ENCODE results near the gene JMJD4.

JMJD4 gene

GRCh38 chr1:227742738-227743715, 7.9 kb upstream of the JMJD4 start:
- no peak overlapping the region for H3K27ac ChIP-seq
- TF ChIP-seq, protein P1, sequence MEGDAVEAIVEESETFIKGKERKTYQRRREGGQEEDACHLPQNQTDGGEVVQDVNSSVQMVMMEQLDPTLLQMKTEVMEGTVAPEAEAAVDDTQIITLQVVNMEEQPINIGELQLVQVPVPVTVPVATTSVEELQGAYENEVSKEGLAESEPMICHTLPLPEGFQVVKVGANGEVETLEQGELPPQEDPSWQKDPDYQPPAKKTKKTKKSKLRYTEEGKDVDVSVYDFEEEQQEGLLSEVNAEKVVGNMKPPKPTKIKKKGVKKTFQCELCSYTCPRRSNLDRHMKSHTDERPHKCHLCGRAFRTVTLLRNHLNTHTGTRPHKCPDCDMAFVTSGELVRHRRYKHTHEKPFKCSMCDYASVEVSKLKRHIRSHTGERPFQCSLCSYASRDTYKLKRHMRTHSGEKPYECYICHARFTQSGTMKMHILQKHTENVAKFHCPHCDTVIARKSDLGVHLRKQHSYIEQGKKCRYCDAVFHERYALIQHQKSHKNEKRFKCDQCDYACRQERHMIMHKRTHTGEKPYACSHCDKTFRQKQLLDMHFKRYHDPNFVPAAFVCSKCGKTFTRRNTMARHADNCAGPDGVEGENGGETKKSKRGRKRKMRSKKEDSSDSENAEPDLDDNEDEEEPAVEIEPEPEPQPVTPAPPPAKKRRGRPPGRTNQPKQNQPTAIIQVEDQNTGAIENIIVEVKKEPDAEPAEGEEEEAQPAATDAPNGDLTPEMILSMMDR (conservative IDR thresholded peaks at IDR 0.05) = no peak

DNA sequence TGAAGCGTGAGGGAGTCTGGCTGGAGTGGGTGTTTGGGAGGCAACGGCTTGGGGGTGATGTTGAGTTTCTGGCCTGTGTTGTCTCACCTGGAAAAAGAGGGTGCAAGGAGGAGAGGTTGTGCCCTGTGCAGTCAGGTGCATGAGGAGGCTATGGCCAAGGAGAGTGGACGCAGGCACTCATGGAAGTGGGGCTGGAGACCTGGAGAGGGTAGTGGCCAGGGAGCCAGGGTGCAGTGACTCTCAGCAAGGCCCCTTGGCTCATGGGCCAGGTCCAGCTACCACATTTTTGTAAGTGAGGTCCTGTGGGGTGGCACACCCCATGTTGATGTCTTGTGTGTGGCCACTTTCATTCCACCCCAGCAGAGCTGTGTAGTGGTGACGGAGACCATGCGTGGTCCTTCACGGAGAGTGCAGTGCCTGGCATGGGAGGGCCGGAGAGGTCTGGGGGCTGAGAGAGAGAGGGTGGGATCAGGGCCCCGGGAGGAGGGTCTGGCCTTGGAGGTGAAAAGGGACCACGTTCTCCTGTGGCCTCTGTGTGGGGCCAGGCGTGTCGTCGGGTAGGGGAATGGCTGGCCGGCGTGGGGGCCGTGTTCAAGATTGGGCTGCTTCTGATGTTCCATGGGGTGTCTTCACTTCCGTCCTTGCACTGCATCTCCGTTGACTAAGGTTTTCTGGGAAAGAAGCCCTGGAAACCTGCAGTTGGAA, 6.2 kb upstream of the JMJD4 start:
- TF ChIP-seq, protein P1 (conservative IDR thresholded peaks at IDR 0.05) = no peak
- H3K27ac ChIP-seq = no peak overlapping the region

DNA sequence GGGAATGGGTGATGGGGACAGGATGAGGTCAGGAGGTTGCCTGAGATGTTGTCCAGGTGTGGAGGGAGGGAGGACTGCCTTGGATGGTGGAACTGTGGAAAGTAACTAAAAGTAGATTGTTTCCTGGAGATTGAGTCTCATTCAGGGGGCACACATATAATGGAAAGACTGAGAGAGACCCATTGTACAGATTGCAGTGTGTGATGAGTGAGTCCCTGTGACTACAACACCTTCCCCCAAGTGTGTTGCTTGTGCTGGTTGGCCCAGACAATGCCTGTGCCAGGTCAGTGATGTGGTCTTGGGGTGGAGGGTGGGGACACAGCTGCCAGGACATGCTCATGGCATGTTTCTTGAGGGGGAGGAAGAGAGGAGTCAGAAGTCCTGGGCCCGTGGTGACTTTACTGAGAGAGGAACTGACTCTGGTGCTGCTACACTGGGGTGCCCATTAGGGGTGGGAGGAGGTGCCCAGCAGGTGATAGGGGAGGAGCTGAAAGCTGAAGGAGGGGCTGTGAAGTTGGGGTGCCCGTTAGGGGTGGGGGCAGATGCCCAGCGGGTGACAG, 5.4 kb upstream of the JMJD4 start:
- TF ChIP-seq, protein P1 (conservative IDR thresholded peaks at IDR 0.05) = no peak
- H3K27ac ChIP-seq = no peak overlapping the region

GRCh38 chr1:227739636-227740035, 4.5 kb upstream of the JMJD4 start:
- no peak overlapping the region for H3K27ac ChIP-seq
- TF ChIP-seq, protein P1 (conservative IDR thresholded peaks at IDR 0.05) = no peak

- TF ChIP-seq, protein P1 (conservative IDR thresholded peaks at IDR 0.05) = no peak
- no peak overlapping the region for H3K27ac ChIP-seq
Observed at GRCh38 chr1:227738820-227739219, 3.7 kb upstream of the JMJD4 start.

DNA sequence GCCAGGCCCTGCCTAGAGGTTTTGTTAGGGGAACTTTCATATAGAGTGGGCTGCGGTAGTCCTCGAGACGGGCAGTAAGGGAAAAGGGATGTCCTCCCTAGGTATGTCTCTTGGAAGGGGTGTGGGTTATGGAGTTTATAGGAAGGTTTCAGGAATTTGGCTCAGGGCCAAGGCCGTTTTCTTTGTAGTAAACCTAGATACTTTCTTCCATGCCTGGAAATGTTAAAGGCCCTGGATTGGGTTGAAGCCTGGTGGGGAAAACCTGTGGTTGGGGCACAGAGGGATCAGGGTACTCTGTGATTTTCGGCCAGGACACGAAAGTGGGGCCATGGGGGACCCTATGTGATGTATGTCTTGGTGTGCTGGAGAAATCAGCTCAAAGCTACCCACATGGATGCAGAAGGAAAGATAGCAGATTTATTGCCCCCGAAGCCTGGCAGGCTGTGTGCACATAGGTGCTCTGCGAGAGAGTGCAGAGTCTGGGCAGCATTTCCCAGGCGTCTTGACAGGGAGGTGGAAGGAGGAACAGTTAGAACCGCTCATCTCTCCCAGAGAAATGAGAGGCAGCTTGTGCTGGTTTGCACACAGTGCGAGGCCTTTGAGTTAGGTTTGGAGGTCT, 1.8 kb upstream of the JMJD4 start:
- TF ChIP-seq, protein P1 (conservative IDR thresholded peaks at IDR 0.05) = no peak
- no peak overlapping the region for H3K27ac ChIP-seq

All from VCaP (cell line).